Heart right ventricle (tissue), 16 donors: ENCODE results near the gene GATA1. TPM values are rescaled to one million over a fixed set of nuclear protein-coding genes. Genes with fewer than 3 reads are reported as not detected.

Source experiments
- ATAC-seq, 8 donors: fragments of 200-7000 bp; cut with Tn5 transposase; one replicate each; pipeline ENCODE4 v1.9.1; 2020; ENCODE audit warnings: mild to moderate bottlenecking in 8 of 8, moderate library complexity in 8 of 8, moderate number of reproducible peaks in 1 of 8
- DNase-seq, 2 donors: peaks; one replicate each; pipeline ENCODE4 v3.0.0-alpha.2; 2020
- H3K27ac ChIP-seq, 10 donors: fragments of 200-600 bp; sonication (generic) in 2 of 10; one replicate each; pipeline versions ENCODE4 v1.5.0 to v1.8.0; 2020 to 2022; ENCODE audit warnings: mild to moderate bottlenecking in 3 of 10
- H3K27me3 ChIP-seq, 7 donors: fragments of 200-600 bp; one replicate each; pipeline ENCODE4 v1.8.0; 2021 to 2022; ENCODE audit warnings: mild to moderate bottlenecking in 2 of 7
- H3K36me3 ChIP-seq, 9 donors: fragments of 200-600 bp; sonication (generic) in 1 of 9; one replicate each; pipeline versions ENCODE4 v1.5.0 to v1.8.0; 2020 to 2022; ENCODE audit warnings: mild to moderate bottlenecking in 2 of 9
- H3K4me1 ChIP-seq, 9 donors: fragments of 200-600 bp; sonication (generic) in 1 of 9; one replicate each; pipeline versions ENCODE4 v1.5.0 to v1.8.0; 2020 to 2022; ENCODE audit warnings: mild to moderate bottlenecking in 4 of 9
- H3K4me3 ChIP-seq, 10 donors: fragments of 200-600 bp; sonication (generic) in 2 of 10; one replicate each; pipeline versions ENCODE4 v1.5.0 to v1.8.0; 2020 to 2022; ENCODE audit warnings: mild to moderate bottlenecking in 7 of 10, moderate library complexity in 2 of 10
- H3K9me3 ChIP-seq, 11 donors: fragments of 200-600 bp in 10 of 11; sonication (generic) in 2 of 11; one replicate each; pipeline versions ENCODE4 v1.5.0 to v1.8.0; 2013 to 2022; ENCODE audit warnings: mild to moderate bottlenecking in 2 of 11, control low read depth in 1 of 11, moderate library complexity in 1 of 11
- CTCF ChIP-seq, 9 donors: fragments of 200-600 bp; sonication (generic) in 2 of 9; IDR thresholded peaks; one replicate each; pipeline versions ENCODE4 v1.5.0 to v1.8.0; 2021 to 2022; ENCODE audit warnings: antibody characterized with exemption in 9 of 9, mild to moderate bottlenecking in 5 of 9, moderate library complexity in 1 of 9
- WGBS, 2 donors: extraction: QIAGEN DNeasy Blood & Tissue Kit; methylation state at CpG; one replicate each; pipeline ENCODE4 v1.1.7; 2013; ENCODE audit warnings: inconsistent platforms in 1 of 2; 5-methylcytosine and 5-hydroxymethylcytosine counted together
- intact Hi-C, 10 donors: fragments of 100-400 bp; cut with DNase I; formaldehyde crosslinking; loops; one replicate each; pipeline versions ENCODE4 v1.11.1 to v1.14.2; 2022
- polyA plus RNA-seq, 2 donors: library from polyadenylated mRNA; stranded (reverse); fragments of 200-250 nt; gene quantifications; one replicate each; pipeline ENCODE4 v1.2.3, GENCODE V29; 2013
- total RNA-seq, 10 donors: library from RNA; stranded (reverse); fragmentation: NEBNext Ultra II Directional in 3 of 10; extraction: Animal tissue kit (Norgen Biotek cat#: 25700) in 3 of 10; gene quantifications; one replicate each; pipeline versions ENCODE4 v1.2.1 to v1.2.4, GENCODE V29; 2021 to 2023
- donor health status: Arrhythmogenic right ventricular cardiomyopathy.
- donor health status: ischemic (EF 13 %, LVEDD 7.1; RV severe dilation, severe dysfunction).
- donor health status: healthy with polysubstance abuse.
- donor health status: DM: no; HTN: yes; CAD: no.
- donor health status: DM: no; HTN: no; CAD: no.
- donor health status: ischemic (EF 25% LVEDD 6.9; RV normal size, moderate dysfunction).
- donor health status: ischemic (EF 25% LVEDD 5.7; RV mildly dilated, moderate dysfunction).
- donor health status: healthy.
- donor health status: DM: yes; HTN: yes; CAD: no.
- donor health status: Ischemic cardiomyopathy.
- donor health status: ischemic (EF 35%, LVEDD 5.7; RV mildly dilated, moderate dysfunction).
- donor health status: nonischemic (EF 11% LVEDD 7.7; RV severe dilation, severe dysfunction).
- donor health status: DM: yes; HTN: yes; CAD: no.
- donor health status: PGD.
- donor health status: ischemic (EF 29% LVEDD 5.4; RV normal size, mild dysfunction).
- donor health status: nonischemic (EF 23%, LVEDD 6.1; RV moderate dilation, normal function).

GATA1 gene
- total and polyA plus RNA-seq, 12 donors: 0.07 to 0.25 (median 0.23) TPM; not detected in 9

GRCh38 chrX:48829016-48829735 is 42.8 kb downstream of the GATA1 start:
- Histone ChIP-seq H3K4me1 (no peaks in the 10 kb centered on the region), H3K27me3 (peaks cover 0 to 99% (median 32%) of the 10 kb centered on the region in 7 donors)
- WGBS, 2 donors: 88 to 89% methylated on average over 24 of the region's 24 CpGs

GRCh38 chrX:48831136-48831908 is 44.9 kb downstream of the GATA1 start:
- no peak for TF ChIP-seq CTCF (IDR thresholded peaks at IDR 0.05)
- Histone ChIP-seq H3K9me3 (peaks cover 0 to 14% (median 0%) of the 10 kb centered on the region in 11 donors), H3K4me3 (no peak overlapping the region), H3K27me3 (peaks cover 0 to 99% (median 44%) of the 10 kb centered on the region in 7 donors), H3K4me1 (no peaks in the 10 kb centered on the region), H3K27ac (no peak overlapping the region), H3K36me3 (no peaks in the 10 kb centered on the region)
- no peak for ATAC-seq
- DNase-seq: no peak
- 8 to 11% methylated on average over 29 to 51 of the region's 58 CpGs for WGBS, 2 donors
- intact Hi-C loops: loop anchor here in 1 of 10 donors (10.0 kb wide), 1 partner anchor 57 kb away; no protein-coding TSS in a partner anchor

More at GRCh38 chrX:48829016-48829735, 42.8 kb downstream of the GATA1 start:
- no peak overlapping the region for H3K27ac ChIP-seq
- DNase-seq (no peak), ATAC-seq (no peak)
- H3K9me3 ChIP-seq: peaks cover 0 to 20% (median 0%) of the 10 kb centered on the region in 11 donors
- intact Hi-C loops: no loop called here
- no peak overlapping the region for H3K4me3 ChIP-seq
- TF ChIP-seq CTCF (IDR thresholded peaks at IDR 0.05): no peak
- peaks cover 0 to 8% (median 0%) of the 10 kb centered on the region in 9 donors for H3K36me3 ChIP-seq

GRCh38 chrX:48831909-48832291 is 45.5 kb downstream of the GATA1 start:
- no peak for DNase-seq
- WGBS, 2 donors: 2 to 3% methylated on average over 32 to 39 of the region's 57 CpGs
- intact Hi-C loops: loop anchor here in 1 of 10 donors (10.0 kb wide), 1 partner anchor 57 kb away; no protein-coding TSS in a partner anchor
- H3K27ac ChIP-seq: no peak overlapping the region
- no peaks in the 10 kb centered on the region for H3K36me3 ChIP-seq
- TF ChIP-seq CTCF (IDR thresholded peaks at IDR 0.05): no peak
- H3K4me1 ChIP-seq: no peaks in the 10 kb centered on the region
- no peak for ATAC-seq
- peaks cover 0 to 99% (median 44%) of the 10 kb centered on the region in 7 donors for H3K27me3 ChIP-seq
- no peak overlapping the region for H3K4me3 ChIP-seq
- H3K9me3 ChIP-seq: peaks cover 0 to 8% (median 0%) of the 10 kb centered on the region in 11 donors

- peaks cover 0 to 91% (median 44%) of the 10 kb centered on the region in 7 donors for H3K27me3 ChIP-seq
- H3K36me3 ChIP-seq: no peaks in the 10 kb centered on the region
- intact Hi-C loops: loop anchor here in 1 of 10 donors (10.0 kb wide), 1 partner anchor 59 kb away; no protein-coding TSS in a partner anchor
Measured at GRCh38 chrX:48833542-48834138, 47.2 kb downstream of the GATA1 start.

More at GRCh38 chrX:48833542-48834138, 47.2 kb downstream of the GATA1 start:
- 25 to 33% methylated on average over 9 of the region's 9 CpGs for WGBS, 2 donors
- DNase-seq (no peak), ATAC-seq (no peak)
- Histone ChIP-seq H3K27ac (no peak overlapping the region), H3K4me3 (no peak overlapping the region), H3K4me1 (no peaks in the 10 kb centered on the region), H3K9me3 (no peaks in the 10 kb centered on the region)
- peak in 1 of 9 donors; percentile 6 for TF ChIP-seq CTCF (IDR thresholded peaks at IDR 0.05)
